Thyroid gland (tissue), 4 donors: ENCODE measurements around the gene NCF2.

Experiments
- POLR2A ChIP-seq, 2 donors: fragments of 450-650 bp; IDR thresholded peaks; one replicate each; pipeline ENCODE4 v1.6.1; 2017; ENCODE audit warnings: antibody characterized with exemption in 2 of 2, mild to moderate bottlenecking in 2 of 2, moderate library complexity in 1 of 2
- TF ChIP-seq, protein P1 (sequence below), 6 experiments: fragments of 200-600 bp in 3 of 6; fragments of 450-650 bp in 3 of 6; sonication (generic) in 3 of 6; IDR thresholded peaks; one replicate each; pipeline ENCODE4 v1.5.1; 2016 to 2019; ENCODE audit warnings: antibody characterized with exemption in 6 of 6, mild to moderate bottlenecking in 2 of 6, inconsistent platforms in 1 of 6, moderate library complexity in 1 of 6

DNA sequence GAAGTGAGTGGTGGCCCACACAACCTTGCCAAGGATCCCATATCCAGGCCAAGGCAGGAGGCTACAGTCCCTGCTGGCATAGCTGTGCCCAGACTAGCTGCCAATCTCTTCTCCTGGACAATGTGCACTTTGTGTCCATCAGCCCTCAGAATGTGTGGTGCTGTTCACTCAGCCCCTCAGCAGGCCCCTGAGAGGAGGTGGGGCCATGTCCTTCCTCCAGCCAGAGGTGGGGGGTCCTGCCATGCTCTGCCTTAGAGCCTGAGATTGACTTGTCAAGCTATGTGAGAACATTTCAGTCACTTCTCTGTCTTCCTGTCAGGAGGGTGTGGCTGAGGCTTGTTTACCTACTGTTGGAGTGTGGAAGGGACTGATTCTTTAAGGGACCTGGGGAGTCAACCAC is 1.4 kb downstream of the NCF2 start:
- TF ChIP-seq, protein P1, sequence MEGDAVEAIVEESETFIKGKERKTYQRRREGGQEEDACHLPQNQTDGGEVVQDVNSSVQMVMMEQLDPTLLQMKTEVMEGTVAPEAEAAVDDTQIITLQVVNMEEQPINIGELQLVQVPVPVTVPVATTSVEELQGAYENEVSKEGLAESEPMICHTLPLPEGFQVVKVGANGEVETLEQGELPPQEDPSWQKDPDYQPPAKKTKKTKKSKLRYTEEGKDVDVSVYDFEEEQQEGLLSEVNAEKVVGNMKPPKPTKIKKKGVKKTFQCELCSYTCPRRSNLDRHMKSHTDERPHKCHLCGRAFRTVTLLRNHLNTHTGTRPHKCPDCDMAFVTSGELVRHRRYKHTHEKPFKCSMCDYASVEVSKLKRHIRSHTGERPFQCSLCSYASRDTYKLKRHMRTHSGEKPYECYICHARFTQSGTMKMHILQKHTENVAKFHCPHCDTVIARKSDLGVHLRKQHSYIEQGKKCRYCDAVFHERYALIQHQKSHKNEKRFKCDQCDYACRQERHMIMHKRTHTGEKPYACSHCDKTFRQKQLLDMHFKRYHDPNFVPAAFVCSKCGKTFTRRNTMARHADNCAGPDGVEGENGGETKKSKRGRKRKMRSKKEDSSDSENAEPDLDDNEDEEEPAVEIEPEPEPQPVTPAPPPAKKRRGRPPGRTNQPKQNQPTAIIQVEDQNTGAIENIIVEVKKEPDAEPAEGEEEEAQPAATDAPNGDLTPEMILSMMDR (IDR thresholded peaks at IDR 0.05), result no peak
- no peak for TF ChIP-seq POLR2A (IDR thresholded peaks at IDR 0.05)
